HCT116 (cell line): ENCODE results near the gene TRPM4. TPM values are rescaled to one million over a fixed set of nuclear protein-coding genes. Genes with fewer than 3 reads are reported as not detected.

Source experiments
- ATAC-seq: fragments of 200-7000 bp; cut with Tn5 transposase; 2 replicates; pipeline ENCODE4 v1.9.1; 2020; ENCODE audit warnings: mild to moderate bottlenecking, moderate library complexity
- BruUV-seq: library from RNA; stranded (reverse); fragments of 400-500 nt; replicated peaks from 2 replicates; lab custom pipeline; 2021; lab: Mats Ljungman, UMichigan
- CTCF ChIA-PET: fragments of 300-600 bp; sonication (Branson Sonifier 250); formaldehyde crosslinking; loops from one replicate; lab custom pipeline; 2021; ENCODE audit warnings: antibody characterized with exemption; lab: Charles Lee
- POLR2A ChIA-PET: fragments of 300-600, 350-600 bp; sonication (Branson Sonifier 250); formaldehyde crosslinking; loops from one replicate; lab custom pipeline; 2021; ENCODE audit warnings: antibody characterized with exemption; lab: Charles Lee
- RAD21 ChIA-PET, 2 experiments: fragments of 300-600 bp; sonication (Branson Sonifier 250); formaldehyde crosslinking; loops; one replicate each; lab custom pipeline; 2023; ENCODE audit warnings: low total read pairs in 2 of 2; ENCODE audit not compliant: uncharacterized antibody in 2 of 2, unreplicated experiment in 2 of 2, low non-redundant PET in 1 of 2; lab: Charles Lee
- DNase-seq: peaks from one replicate; pipeline ENCODE4 v3.0.0-alpha.2; 2010; ENCODE audit warnings: low read depth, low spot score
- H2AFZ ChIP-seq: fragments of 200-600 bp; shearing (Covaris generic), sonication (generic); 2 replicates; pipeline ENCODE4 v1.6.1; 2017; ENCODE audit warnings: low read depth, mixed run types, mixed read lengths, antibody characterized with exemption, low read length; ENCODE audit not compliant: poor library complexity, severe bottlenecking
- H3K27ac ChIP-seq: 2 replicates; pipeline ENCODE4 v1.5.1; 2012; ENCODE audit warnings: low read depth, low read length
- H3K27me3 ChIP-seq: fragments of 200-600 bp; sonication (generic); 2 replicates; pipeline ENCODE4 v1.6.1; 2016; ENCODE audit warnings: mixed run types, low read length, mixed read lengths; ENCODE audit not compliant: insufficient read depth
- H3K36me3 ChIP-seq, 2 experiments: fragments of 200-500 bp in 1 of 2; fragments of 200-600 bp in 1 of 2; sonication (Bioruptor generic) in 1 of 2; sonication (generic) in 1 of 2; 2 replicates each; pipeline versions ENCODE4 v1.5.1 to v1.6.1; 2014 to 2016; ENCODE audit warnings: low read length in 2 of 2, inconsistent platforms in 1 of 2, mixed read lengths in 1 of 2, mixed run types in 1 of 2; ENCODE audit not compliant: insufficient read depth in 2 of 2, control insufficient read depth in 1 of 2
- H3K4me1 ChIP-seq, 2 experiments: fragments of 200-600 bp in 1 of 2; sonication (generic) in 1 of 2; 2 replicates each; pipeline versions ENCODE4 v1.5.1 to v1.6.1; 2012 to 2017; ENCODE audit warnings: low read length in 2 of 2, inconsistent platforms in 1 of 2, mild to moderate bottlenecking in 1 of 2, mixed read lengths in 1 of 2, mixed run types in 1 of 2, moderate library complexity in 1 of 2; ENCODE audit not compliant: insufficient read depth in 2 of 2, control insufficient read depth in 1 of 2
- H3K4me2 ChIP-seq: fragments of 200-600 bp; sonication (generic); 2 replicates; pipeline ENCODE4 v1.6.1; 2017; ENCODE audit warnings: mixed run types, low read length, mixed read lengths
- H3K4me3 ChIP-seq, 2 experiments: fragments of 200-600 bp in 1 of 2; sonication (generic) in 1 of 2; replicated peaks in 1 of 2; 2 replicates each; pipeline ENCODE4 v1.5.1; 2011 to 2016; ENCODE audit warnings: low read length in 2 of 2, control low read depth in 1 of 2, low read depth in 1 of 2, mild to moderate bottlenecking in 1 of 2, mixed read lengths in 1 of 2, mixed run types in 1 of 2
- H3K79me2 ChIP-seq: fragments of 200-600 bp; sonication (generic); 2 replicates; pipeline ENCODE4 v1.6.1; 2017; ENCODE audit warnings: mild to moderate bottlenecking, mixed run types, low read length, moderate library complexity, mixed read lengths; ENCODE audit not compliant: insufficient read depth
- H3K9ac ChIP-seq: fragments of 200-600 bp; sonication (generic); 2 replicates; pipeline ENCODE4 v1.6.1; 2016; ENCODE audit warnings: low read length, mixed read lengths
- H3K9me2 ChIP-seq: fragments of 200-600 bp; sonication (generic), shearing (Covaris generic); 2 replicates; pipeline ENCODE4 v1.6.1; 2017; ENCODE audit warnings: mixed run types, mild to moderate bottlenecking, moderate library complexity; ENCODE audit not compliant: insufficient read depth
- H3K9me3 ChIP-seq, 2 experiments: fragments of 200-500 bp in 1 of 2; fragments of 200-600 bp in 1 of 2; sonication (Bioruptor generic) in 1 of 2; sonication (generic) in 1 of 2; 2 replicates each; pipeline ENCODE4 v1.6.1; 2014 to 2017; ENCODE audit warnings: low read length in 2 of 2, mixed read lengths in 2 of 2, inconsistent platforms in 1 of 2, low read depth in 1 of 2, mild to moderate bottlenecking in 1 of 2, mixed run types in 1 of 2, moderate library complexity in 1 of 2; ENCODE audit not compliant: control insufficient read depth in 1 of 2, insufficient read depth in 1 of 2
- H4K20me1 ChIP-seq: fragments of 200-600 bp; sonication (generic), shearing (Covaris generic); 2 replicates; pipeline ENCODE4 v1.6.1; 2017; ENCODE audit warnings: mixed run types, mild to moderate bottlenecking, moderate library complexity; ENCODE audit not compliant: insufficient read depth
- SIN3A ChIP-seq: IDR thresholded peaks from 2 replicates; pipeline ENCODE4 v1.6.1; 2012; ENCODE audit warnings: low read depth
- TCF7L2 ChIP-seq: IDR thresholded peaks from 2 replicates; pipeline ENCODE4 v1.7.0; 2011; ENCODE audit warnings: borderline replicate concordance, inconsistent platforms; ENCODE audit not compliant: insufficient read depth, insufficient read length; ENCODE audit errors: extremely low read depth
- YY1 ChIP-seq: IDR thresholded peaks from 2 replicates; pipeline ENCODE4 v1.6.1; 2011; ENCODE audit warnings: low read length, low read depth, moderate library complexity, mild to moderate bottlenecking; ENCODE audit not compliant: insufficient replicate concordance; ENCODE audit errors: extremely low read depth
- intact Hi-C: fragments of 100-400 bp; cut with micrococcal nuclease; formaldehyde crosslinking; loops from 2 replicates; pipeline ENCODE4 v1.10.0; 2022
- total RNA-seq: library from RNA; stranded (reverse); gene quantifications from one replicate; pipeline ENCODE4 v1.2.1, GENCODE V29; 2021; ENCODE audit not compliant: unreplicated experiment
- TF ChIP-seq, protein P1 (sequence below), 3 experiments: fragments of 200-600 bp in 1 of 3; sonication (generic) in 1 of 3; IDR thresholded peaks in 2 of 3; conservative IDR thresholded peaks in 1 of 3; 2 replicates each; pipeline ENCODE4 v1.5.1; 2012 to 2017; ENCODE audit warnings: low read depth in 2 of 3, low read length in 2 of 3, antibody characterized with exemption in 1 of 3, borderline replicate concordance in 1 of 3, control low read depth in 1 of 3, mild to moderate bottlenecking in 1 of 3, mixed read lengths in 1 of 3, mixed run types in 1 of 3, moderate library complexity in 1 of 3; ENCODE audit not compliant: insufficient read depth in 1 of 3
- TF ChIP-seq, protein P2 (sequence below): IDR thresholded peaks from 2 replicates; pipeline ENCODE4 v1.6.1; 2012

Gene TRPM4
- total RNA-seq, 1 experiment from 2014 or later, result 44.2 TPM

DNA sequence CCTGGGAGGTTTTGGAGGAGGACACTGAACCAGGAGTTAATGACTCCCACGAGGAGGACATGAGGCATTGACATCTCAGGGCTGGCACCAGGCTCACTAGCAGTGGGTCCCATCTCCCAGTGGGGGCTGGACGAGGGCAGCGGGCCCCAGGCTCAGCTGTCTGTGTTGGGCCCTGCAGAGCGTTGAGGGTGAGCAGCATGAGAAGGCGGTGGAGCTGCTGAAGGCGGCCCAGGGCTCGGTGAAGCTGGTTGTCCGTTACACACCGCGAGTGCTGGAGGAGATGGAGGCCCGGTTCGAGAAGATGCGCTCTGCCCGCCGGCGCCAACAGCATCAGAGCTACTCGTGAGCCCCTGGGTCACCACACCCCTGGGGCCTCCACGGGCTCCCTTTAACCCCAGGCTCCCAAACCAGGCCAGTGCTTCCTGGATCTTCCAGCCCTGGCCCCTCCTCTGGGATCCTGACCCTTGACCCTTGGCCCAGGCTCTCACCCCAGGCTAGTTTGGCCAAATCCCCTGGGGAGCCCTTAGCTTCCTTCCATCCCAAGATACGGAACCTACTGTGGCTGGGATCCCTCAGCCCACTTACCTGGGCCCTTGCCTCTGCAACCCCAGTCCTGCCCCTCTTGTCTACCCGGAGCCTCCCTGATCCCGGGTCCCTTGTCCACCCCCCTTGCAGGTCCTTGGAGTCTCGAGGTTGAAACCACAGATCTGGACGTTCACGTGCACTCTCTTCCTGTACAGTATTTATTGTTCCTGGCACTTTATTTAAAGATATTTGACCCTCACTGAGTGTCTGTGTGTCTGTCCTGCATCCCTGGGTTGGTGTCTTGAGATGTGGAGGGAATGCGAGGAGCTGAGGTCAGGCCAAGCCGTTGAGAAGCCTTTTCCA, 39.7 kb upstream of the TRPM4 start:
- Histone ChIP-seq H3K36me3 (no peaks in the 10 kb centered on the region), H2AFZ (no peak overlapping the region), H3K27me3 (no peaks in the 10 kb centered on the region), H3K4me2 (peak overlapping the region; percentile 99), H3K9me2 (no peaks in the 10 kb centered on the region), H3K27ac (peak overlapping the region; percentile 97), H3K9ac (peak overlapping the region; percentile 76), H3K4me3 (peak overlapping the region; percentile 58 to 66), H3K4me1 (peaks cover 22 to 45% of the 10 kb centered on the region in 2 experiments), H3K9me3 (no peaks in the 10 kb centered on the region), H3K79me2 (no peaks in the 10 kb centered on the region), H4K20me1 (no peaks in the 10 kb centered on the region)
- RAD21 ChIA-PET, result no interaction called here
- ATAC-seq (no peak), DNase-seq (no peak)
- CTCF ChIA-PET, result interaction anchor here (1.7 to 2.2 kb wide), 2 partner anchors 11 to 20 kb away, joined by 6 to 8 read pairs; no protein-coding TSS in a partner anchor
- intact Hi-C loops, result no loop called here
- POLR2A ChIA-PET, result interaction anchor here (1.4 kb wide), 1 partner anchor 10 kb away, joined by 4 read pairs; no protein-coding TSS in a partner anchor
- TF ChIP-seq, protein P1, sequence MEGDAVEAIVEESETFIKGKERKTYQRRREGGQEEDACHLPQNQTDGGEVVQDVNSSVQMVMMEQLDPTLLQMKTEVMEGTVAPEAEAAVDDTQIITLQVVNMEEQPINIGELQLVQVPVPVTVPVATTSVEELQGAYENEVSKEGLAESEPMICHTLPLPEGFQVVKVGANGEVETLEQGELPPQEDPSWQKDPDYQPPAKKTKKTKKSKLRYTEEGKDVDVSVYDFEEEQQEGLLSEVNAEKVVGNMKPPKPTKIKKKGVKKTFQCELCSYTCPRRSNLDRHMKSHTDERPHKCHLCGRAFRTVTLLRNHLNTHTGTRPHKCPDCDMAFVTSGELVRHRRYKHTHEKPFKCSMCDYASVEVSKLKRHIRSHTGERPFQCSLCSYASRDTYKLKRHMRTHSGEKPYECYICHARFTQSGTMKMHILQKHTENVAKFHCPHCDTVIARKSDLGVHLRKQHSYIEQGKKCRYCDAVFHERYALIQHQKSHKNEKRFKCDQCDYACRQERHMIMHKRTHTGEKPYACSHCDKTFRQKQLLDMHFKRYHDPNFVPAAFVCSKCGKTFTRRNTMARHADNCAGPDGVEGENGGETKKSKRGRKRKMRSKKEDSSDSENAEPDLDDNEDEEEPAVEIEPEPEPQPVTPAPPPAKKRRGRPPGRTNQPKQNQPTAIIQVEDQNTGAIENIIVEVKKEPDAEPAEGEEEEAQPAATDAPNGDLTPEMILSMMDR (IDR thresholded peaks at IDR 0.05 in 2 of 3, conservative IDR thresholded peaks at IDR 0.05 in 1 of 3; ENCODE audit: borderline replicate concordance in 1 of 3, insufficient read depth in 1 of 3, low read depth in 2 of 3, low read length in 2 of 3), result no peak
- TF ChIP-seq, protein P2, sequence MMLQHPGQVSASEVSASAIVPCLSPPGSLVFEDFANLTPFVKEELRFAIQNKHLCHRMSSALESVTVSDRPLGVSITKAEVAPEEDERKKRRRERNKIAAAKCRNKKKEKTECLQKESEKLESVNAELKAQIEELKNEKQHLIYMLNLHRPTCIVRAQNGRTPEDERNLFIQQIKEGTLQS, result no peak
- no peak for TF ChIP-seq TCF7L2
- TF ChIP-seq YY1, result no peak
- no peak for TF ChIP-seq SIN3A
- BruUV-seq, result TSS peak; percentile 86
